Keratinocyte (primary cell): ENCODE results near the gene KSR1. TPM values are rescaled to one million over a fixed set of nuclear protein-coding genes. Genes with fewer than 3 reads are reported as not detected.
"Not testable (repeated sequence)": the region's sequence is repeated elsewhere in the genome, so short reads cannot be mapped to it uniquely, and the experiment has no call there.

Experiments
- DNase-seq: peaks from one replicate; pipeline ENCODE4 v3.0.0-alpha.2; 2011; ENCODE audit warnings: low read depth, missing footprints, low spot score
- FAIRE-seq: peaks from 2 replicates; lab custom pipeline; 2011; peaks lifted over from hg19 to GRCh38; lab: Jason Lieb, UNC
- H2AFZ ChIP-seq: 2 replicates; pipeline ENCODE4 v1.6.0; 2012; ENCODE audit warnings: low read length, control low read depth, inconsistent platforms; ENCODE audit not compliant: control insufficient read depth
- H3K27ac ChIP-seq: 2 replicates; pipeline ENCODE4 v1.5.1; 2011; ENCODE audit warnings: low read length; ENCODE audit not compliant: control insufficient read depth, insufficient read depth
- H3K27me3 ChIP-seq: 3 replicates; pipeline ENCODE4 v1.6.0; 2011; ENCODE audit warnings: low read length; ENCODE audit not compliant: control insufficient read depth, insufficient read depth; ENCODE audit errors: extremely low read depth
- H3K36me3 ChIP-seq, 2 experiments: 2 replicates in 1 of 2; 3 replicates in 1 of 2; pipeline ENCODE4 v1.5.1; 2011; ENCODE audit warnings: low read length in 2 of 2, mild to moderate bottlenecking in 1 of 2; ENCODE audit not compliant: control insufficient read depth in 2 of 2, insufficient read depth in 2 of 2; ENCODE audit errors: extremely low read depth in 1 of 2
- H3K4me1 ChIP-seq: 3 replicates; pipeline ENCODE4 v1.5.1; 2011; ENCODE audit warnings: low read length; ENCODE audit not compliant: control insufficient read depth, insufficient read depth; ENCODE audit errors: extremely low read depth
- H3K4me2 ChIP-seq: 3 replicates; pipeline ENCODE4 v1.6.0; 2011; ENCODE audit warnings: low read depth, low read length; ENCODE audit not compliant: control insufficient read depth, insufficient read depth; ENCODE audit errors: extremely low read depth
- H3K4me3 ChIP-seq, 3 experiments: fragments of 200-600 bp in 1 of 3; sonication (generic) in 1 of 3; 2 replicates in 2 of 3; 3 replicates in 1 of 3; pipeline ENCODE4 v1.5.1; 2011 to 2016; ENCODE audit warnings: low read length in 3 of 3, mild to moderate bottlenecking in 3 of 3, control low read depth in 2 of 3, inconsistent platforms in 1 of 3, low read depth in 1 of 3, mixed read lengths in 1 of 3, mixed run types in 1 of 3, moderate library complexity in 1 of 3; ENCODE audit not compliant: control insufficient read depth in 2 of 3, insufficient read depth in 2 of 3; ENCODE audit errors: extremely low read depth in 1 of 3
- H3K79me2 ChIP-seq: 2 replicates; pipeline ENCODE4 v1.6.0; 2012; ENCODE audit warnings: low read length; ENCODE audit not compliant: control insufficient read depth, insufficient read depth
- H3K9ac ChIP-seq: 3 replicates; pipeline ENCODE4 v1.6.0; 2011; ENCODE audit warnings: low read length; ENCODE audit not compliant: control insufficient read depth, insufficient read depth; ENCODE audit errors: extremely low read depth
- H3K9me1 ChIP-seq: 3 replicates; pipeline ENCODE4 v1.6.0; 2011; ENCODE audit warnings: low read length; ENCODE audit not compliant: control insufficient read depth, insufficient read depth; ENCODE audit errors: extremely low read depth
- H3K9me3 ChIP-seq: 2 replicates; pipeline ENCODE4 v1.5.1; 2012; ENCODE audit warnings: low read depth, low read length; ENCODE audit not compliant: control insufficient read depth
- H4K20me1 ChIP-seq: 3 replicates; pipeline ENCODE4 v1.6.0; 2011; ENCODE audit warnings: low read length; ENCODE audit not compliant: control insufficient read depth, insufficient read depth; ENCODE audit errors: extremely low read depth
- EZH2 ChIP-seq: IDR thresholded peaks from one replicate; pipeline ENCODE4 v1.6.1; 2012; ENCODE audit warnings: inconsistent platforms, mild to moderate bottlenecking, low read length, moderate library complexity
- dilution Hi-C: fragments of 300-500 bp; cut with MboI; formaldehyde crosslinking; loops from one replicate; pipeline ENCODE4 v1.7.0; 2020; ENCODE audit warnings: low sequenced_read_pairs; ENCODE audit not compliant: extremely low pct_ligation_motif_present
- polyA plus RNA-seq, 5 experiments: library from polyadenylated mRNA; depleted of rRNA in 3 of 5; stranded (reverse) in 3 of 5; stranded (forward) in 1 of 5; unstranded in 1 of 5; fragments of >200 nt; gene quantifications; 1 replicate in 1 of 5; 2 replicates in 3 of 5; 3 replicates in 1 of 5; pipeline versions ENCODE4 v1.2.1 to v1.2.3, GENCODE V29; 2011 to 2012; ENCODE audit warnings: missing spikeins in 2 of 5, low read depth in 1 of 5, low replicate concordance in 1 of 5
- TF ChIP-seq, protein P1 (sequence below), 3 experiments: IDR thresholded peaks in 1 of 3; conservative IDR thresholded peaks in 1 of 3; optimal IDR thresholded peaks in 1 of 3; 2 replicates in 2 of 3; 3 replicates in 1 of 3; pipeline versions ENCODE3 to v1.5.1; 2011; ENCODE audit warnings: low read length in 3 of 3, mild to moderate bottlenecking in 3 of 3, moderate library complexity in 2 of 3, control low read depth in 1 of 3, inconsistent platforms in 1 of 3; ENCODE audit not compliant: insufficient read depth in 2 of 3; ENCODE audit errors: extremely low read depth in 1 of 3

The KSR1 gene
- polyA plus RNA-seq, 1 donor (not counting 4 experiments of a cell fraction or from before 2014, with no cell fraction given), result 1.3 TPM

DNA sequence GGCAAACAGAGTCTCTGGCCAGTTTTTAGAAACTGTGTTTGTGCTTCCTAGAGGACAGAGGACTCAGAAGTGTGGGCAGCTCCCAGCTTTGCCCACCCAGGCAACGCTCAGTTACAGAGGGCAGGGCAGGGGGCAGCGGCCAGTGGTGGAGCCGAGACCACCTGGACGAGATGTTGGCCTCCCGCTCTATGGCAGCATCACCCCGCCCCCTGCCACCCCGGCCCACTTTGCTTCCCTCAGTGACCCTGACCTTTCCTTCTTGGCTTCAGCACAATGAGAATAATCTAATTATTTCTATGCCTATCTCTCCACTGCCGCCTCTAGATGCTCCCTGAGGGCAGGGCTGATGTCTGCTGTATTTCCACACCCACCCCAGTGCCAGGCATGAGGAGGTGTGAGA is 200.4 kb downstream of the KSR1 start:
- FAIRE-seq, H3K9me3 ChIP-seq, H3K79me2 ChIP-seq, H3K27ac ChIP-seq, H4K20me1 ChIP-seq, H3K4me3 ChIP-seq, H3K36me3 ChIP-seq, H3K9ac ChIP-seq, H2AFZ ChIP-seq, DNase-seq, dilution Hi-C loops, H3K9me1 ChIP-seq, H3K4me2 ChIP-seq, H3K27me3 ChIP-seq, H3K4me1 ChIP-seq: not testable (repeated sequence)

DNA sequence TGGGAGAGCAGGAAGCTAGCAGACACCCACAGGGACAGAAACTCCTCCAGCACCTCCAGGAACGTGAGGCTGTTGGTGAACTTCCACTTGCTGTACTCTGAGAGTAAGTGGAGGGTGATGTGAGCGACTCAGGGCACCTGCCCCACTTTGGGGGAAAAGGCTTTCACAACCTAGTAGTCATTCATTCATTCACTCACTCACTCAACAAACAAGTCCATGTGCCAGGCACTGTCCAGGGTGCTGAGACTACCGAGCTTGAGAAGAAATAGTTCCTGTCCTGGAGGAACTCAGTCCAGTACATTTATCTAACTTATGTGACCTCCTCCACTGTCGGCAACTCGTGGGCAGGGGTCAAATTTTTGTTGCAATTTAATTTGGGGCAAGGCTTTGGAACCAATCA is 201.4 kb downstream of the KSR1 start:
- Histone ChIP-seq H3K27ac (no peak overlapping the region), H3K4me1 (no peaks in the 10 kb centered on the region), H3K36me3 (no peaks in the 10 kb centered on the region), H4K20me1 (no peaks in the 10 kb centered on the region), H3K4me3 (no peak overlapping the region), H2AFZ (no peak overlapping the region), H3K9me3 (no peaks in the 10 kb centered on the region), H3K79me2 (no peaks in the 10 kb centered on the region), H3K4me2 (no peak overlapping the region), H3K27me3 (no peaks in the 10 kb centered on the region), H3K9ac (no peak overlapping the region), H3K9me1 (no peaks in the 10 kb centered on the region)
- dilution Hi-C loops, result no loop called here
- TF ChIP-seq EZH2, result no peak
- TF ChIP-seq, protein P1, sequence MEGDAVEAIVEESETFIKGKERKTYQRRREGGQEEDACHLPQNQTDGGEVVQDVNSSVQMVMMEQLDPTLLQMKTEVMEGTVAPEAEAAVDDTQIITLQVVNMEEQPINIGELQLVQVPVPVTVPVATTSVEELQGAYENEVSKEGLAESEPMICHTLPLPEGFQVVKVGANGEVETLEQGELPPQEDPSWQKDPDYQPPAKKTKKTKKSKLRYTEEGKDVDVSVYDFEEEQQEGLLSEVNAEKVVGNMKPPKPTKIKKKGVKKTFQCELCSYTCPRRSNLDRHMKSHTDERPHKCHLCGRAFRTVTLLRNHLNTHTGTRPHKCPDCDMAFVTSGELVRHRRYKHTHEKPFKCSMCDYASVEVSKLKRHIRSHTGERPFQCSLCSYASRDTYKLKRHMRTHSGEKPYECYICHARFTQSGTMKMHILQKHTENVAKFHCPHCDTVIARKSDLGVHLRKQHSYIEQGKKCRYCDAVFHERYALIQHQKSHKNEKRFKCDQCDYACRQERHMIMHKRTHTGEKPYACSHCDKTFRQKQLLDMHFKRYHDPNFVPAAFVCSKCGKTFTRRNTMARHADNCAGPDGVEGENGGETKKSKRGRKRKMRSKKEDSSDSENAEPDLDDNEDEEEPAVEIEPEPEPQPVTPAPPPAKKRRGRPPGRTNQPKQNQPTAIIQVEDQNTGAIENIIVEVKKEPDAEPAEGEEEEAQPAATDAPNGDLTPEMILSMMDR (optimal IDR thresholded peaks at IDR 0.05 in 1 of 3, IDR thresholded peaks at IDR 0.05 in 1 of 3, conservative IDR thresholded peaks at IDR 0.05 in 1 of 3; ENCODE audit: extremely low read depth in 1 of 3, insufficient read depth in 2 of 3, low read length in 3 of 3), result no peak
- DNase-seq (no peak), FAIRE-seq (peak; percentile 62)

DNA sequence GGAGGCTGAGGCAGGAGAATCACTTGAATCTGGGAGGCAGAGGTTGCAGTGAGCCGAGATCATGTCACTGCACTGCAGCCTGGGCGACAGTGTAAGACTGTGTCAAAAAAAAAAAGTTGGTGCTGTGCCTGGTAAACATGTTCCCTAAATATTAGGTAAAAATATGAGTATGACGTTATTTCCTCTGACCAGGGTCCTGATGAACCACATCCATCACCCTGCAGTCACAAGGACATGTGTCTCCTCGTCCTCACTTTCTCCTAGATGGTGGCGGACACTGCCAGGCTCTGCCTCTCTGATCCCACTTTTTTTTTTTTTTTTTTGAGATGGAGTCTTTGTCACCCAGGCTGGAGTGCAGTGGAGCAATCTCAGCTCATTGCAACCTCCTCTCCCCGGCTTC is 203.4 kb downstream of the KSR1 start:
- Histone ChIP-seq H3K4me3 (no peak overlapping the region), H3K9ac (no peak overlapping the region), H3K36me3 (no peaks in the 10 kb centered on the region), H3K4me2 (no peak overlapping the region), H3K9me1 (no peaks in the 10 kb centered on the region), H3K27me3 (no peaks in the 10 kb centered on the region), H3K79me2 (no peaks in the 10 kb centered on the region), H4K20me1 (no peaks in the 10 kb centered on the region), H3K4me1 (no peaks in the 10 kb centered on the region), H3K9me3 (no peaks in the 10 kb centered on the region), H2AFZ (no peak overlapping the region), H3K27ac (no peak overlapping the region)
- no peak for TF ChIP-seq EZH2
- TF ChIP-seq, protein P1 (optimal IDR thresholded peaks at IDR 0.05 in 1 of 3, IDR thresholded peaks at IDR 0.05 in 1 of 3, conservative IDR thresholded peaks at IDR 0.05 in 1 of 3; ENCODE audit: extremely low read depth in 1 of 3, insufficient read depth in 2 of 3, low read length in 3 of 3), result no peak
- dilution Hi-C loops, result no loop called here
- no peak for DNase-seq
- no peak for FAIRE-seq
